GM21529 (cell line): ENCODE measurements around the gene TRPM3.
"Not testable (repeated sequence)": the region's sequence is repeated elsewhere in the genome, so short reads cannot be mapped to it uniquely, and the experiment has no call there.

ENCODE experiments used
- ATAC-seq: cut with Tn5 transposase; IDR thresholded peaks from one replicate; pipeline ENCODE4 v1.9.1; 2021; ENCODE audit not compliant: unreplicated experiment

Gene TRPM3

GRCh38 chr9:70678153-70678552, 443.3 kb downstream of the TRPM3 start:
- no peak for ATAC-seq

GRCh38 chr9:70677055-70677735, 444.2 kb downstream of the TRPM3 start:
- no peak for ATAC-seq

GRCh38 chr9:70675868-70676370, 445.5 kb downstream of the TRPM3 start:
- ATAC-seq = no peak

GRCh38 chr9:70673844-70674243, 447.6 kb downstream of the TRPM3 start:
- no peak for ATAC-seq

- ATAC-seq = no peak
Observed at GRCh38 chr9:70672161-70672649, 449.2 kb downstream of the TRPM3 start.

GRCh38 chr9:70668751-70669150, 452.7 kb downstream of the TRPM3 start:
- no peak for ATAC-seq

GRCh38 chr9:70658765-70659164, 462.7 kb downstream of the TRPM3 start:
- no peak for ATAC-seq

GRCh38 chr9:70656281-70656680, 465.1 kb downstream of the TRPM3 start:
- ATAC-seq = no peak

- ATAC-seq = no peak
Observed at GRCh38 chr9:70654144-70654543, 467.3 kb downstream of the TRPM3 start.

GRCh38 chr9:70644627-70645026, 476.8 kb downstream of the TRPM3 start:
- not testable (repeated sequence) for ATAC-seq

GRCh38 chr9:70642341-70642740, 479.1 kb downstream of the TRPM3 start:
- ATAC-seq = no peak

GRCh38 chr9:70641631-70642030, 479.8 kb downstream of the TRPM3 start:
- ATAC-seq = no peak

GRCh38 chr9:70641031-70641430, 480.4 kb downstream of the TRPM3 start:
- ATAC-seq = no peak

GRCh38 chr9:70639853-70640814, 481.3 kb downstream of the TRPM3 start:
- no peak for ATAC-seq

- ATAC-seq = no peak
Observed at GRCh38 chr9:70635790-70636189, 485.6 kb downstream of the TRPM3 start.

- ATAC-seq = no peak
Observed at GRCh38 chr9:70634696-70635095, 486.7 kb downstream of the TRPM3 start.

GRCh38 chr9:70630971-70631370, 490.4 kb downstream of the TRPM3 start:
- ATAC-seq = no peak

GRCh38 chr9:70629080-70629685, 492.2 kb downstream of the TRPM3 start:
- ATAC-seq = not testable (repeated sequence)

- no peak for ATAC-seq
Observed at GRCh38 chr9:70625078-70625477, 496.3 kb downstream of the TRPM3 start.

GRCh38 chr9:70618784-70619183, 502.6 kb downstream of the TRPM3 start:
- ATAC-seq = no peak
